ENCODE results near the gene TSPAN9. TPM values are rescaled to one million over a fixed set of nuclear protein-coding genes. Genes with fewer than 3 reads are reported as not detected.

TSPAN9 gene
- total RNA-seq, 1 experiment from 2014 or later = 13.2 TPM

DNA sequence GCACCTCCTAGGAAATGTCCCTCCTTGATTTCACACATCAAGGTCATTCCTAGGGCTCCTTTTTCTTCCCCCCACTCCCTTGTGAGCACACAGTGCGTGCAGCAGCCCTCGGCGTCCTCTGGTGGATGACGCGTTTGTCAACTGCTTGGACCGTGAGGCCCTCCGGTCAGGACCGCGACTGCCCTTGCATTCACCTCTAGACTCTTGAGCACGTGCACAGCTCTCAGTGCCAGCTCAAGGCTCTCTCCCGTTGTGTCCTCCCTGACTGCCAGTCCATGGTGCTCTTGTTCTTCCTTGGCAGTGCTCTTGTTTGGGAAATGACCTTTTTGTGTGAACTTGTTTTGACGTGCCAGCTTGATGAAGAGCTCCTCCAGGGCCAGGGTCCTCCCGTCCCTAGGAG lies 67.9 kb downstream of the TSPAN9 start:
- intact Hi-C loops (cut with micrococcal nuclease) = no loop called here
- POLR2A ChIA-PET = no interaction called here
- H3K9ac ChIP-seq (ENCODE audit: low read length) = no peak overlapping the region

More for the DNA sequence above, 67.9 kb downstream of the TSPAN9 start:
- Histone ChIP-seq H3K9me2 (ENCODE audit: insufficient read depth) (no peaks in the 10 kb centered on the region), H3K4me3 (replicated peaks in 1 of 2; ENCODE audit: low read depth in 1 of 2, low read length in 2 of 2) (no peak overlapping the region), H3K4me1 (ENCODE audit: control insufficient read depth in 1 of 2, insufficient read depth in 2 of 2, low read length in 2 of 2) (no peaks in the 10 kb centered on the region), H3K27me3 (ENCODE audit: insufficient read depth, low read length) (no peaks in the 10 kb centered on the region), H2AFZ (ENCODE audit: low read depth, low read length, poor library complexity, severe bottlenecking) (no peak overlapping the region), H3K79me2 (ENCODE audit: insufficient read depth, low read length) (no peaks in the 10 kb centered on the region), H4K20me1 (ENCODE audit: insufficient read depth) (no peaks in the 10 kb centered on the region), H3K4me2 (ENCODE audit: low read length) (no peak overlapping the region), H3K36me3 (ENCODE audit: control insufficient read depth in 1 of 2, insufficient read depth in 2 of 2, low read length in 2 of 2) (no peaks in the 10 kb centered on the region), H3K9me3 (ENCODE audit: control insufficient read depth in 1 of 2, insufficient read depth in 1 of 2, low read depth in 1 of 2, low read length in 2 of 2) (no peaks in the 10 kb centered on the region), H3K27ac (ENCODE audit: low read depth, low read length) (no peak overlapping the region)
- TF ChIP-seq, protein P1, sequence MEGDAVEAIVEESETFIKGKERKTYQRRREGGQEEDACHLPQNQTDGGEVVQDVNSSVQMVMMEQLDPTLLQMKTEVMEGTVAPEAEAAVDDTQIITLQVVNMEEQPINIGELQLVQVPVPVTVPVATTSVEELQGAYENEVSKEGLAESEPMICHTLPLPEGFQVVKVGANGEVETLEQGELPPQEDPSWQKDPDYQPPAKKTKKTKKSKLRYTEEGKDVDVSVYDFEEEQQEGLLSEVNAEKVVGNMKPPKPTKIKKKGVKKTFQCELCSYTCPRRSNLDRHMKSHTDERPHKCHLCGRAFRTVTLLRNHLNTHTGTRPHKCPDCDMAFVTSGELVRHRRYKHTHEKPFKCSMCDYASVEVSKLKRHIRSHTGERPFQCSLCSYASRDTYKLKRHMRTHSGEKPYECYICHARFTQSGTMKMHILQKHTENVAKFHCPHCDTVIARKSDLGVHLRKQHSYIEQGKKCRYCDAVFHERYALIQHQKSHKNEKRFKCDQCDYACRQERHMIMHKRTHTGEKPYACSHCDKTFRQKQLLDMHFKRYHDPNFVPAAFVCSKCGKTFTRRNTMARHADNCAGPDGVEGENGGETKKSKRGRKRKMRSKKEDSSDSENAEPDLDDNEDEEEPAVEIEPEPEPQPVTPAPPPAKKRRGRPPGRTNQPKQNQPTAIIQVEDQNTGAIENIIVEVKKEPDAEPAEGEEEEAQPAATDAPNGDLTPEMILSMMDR (IDR thresholded peaks at IDR 0.05 in 2 of 3, conservative IDR thresholded peaks at IDR 0.05 in 1 of 3; ENCODE audit: borderline replicate concordance in 1 of 3, insufficient read depth in 1 of 3, low read depth in 2 of 3, low read length in 2 of 3) = no peak
- no peak for TF ChIP-seq JUND (IDR thresholded peaks at IDR 0.05)
- TF ChIP-seq, protein P2, sequence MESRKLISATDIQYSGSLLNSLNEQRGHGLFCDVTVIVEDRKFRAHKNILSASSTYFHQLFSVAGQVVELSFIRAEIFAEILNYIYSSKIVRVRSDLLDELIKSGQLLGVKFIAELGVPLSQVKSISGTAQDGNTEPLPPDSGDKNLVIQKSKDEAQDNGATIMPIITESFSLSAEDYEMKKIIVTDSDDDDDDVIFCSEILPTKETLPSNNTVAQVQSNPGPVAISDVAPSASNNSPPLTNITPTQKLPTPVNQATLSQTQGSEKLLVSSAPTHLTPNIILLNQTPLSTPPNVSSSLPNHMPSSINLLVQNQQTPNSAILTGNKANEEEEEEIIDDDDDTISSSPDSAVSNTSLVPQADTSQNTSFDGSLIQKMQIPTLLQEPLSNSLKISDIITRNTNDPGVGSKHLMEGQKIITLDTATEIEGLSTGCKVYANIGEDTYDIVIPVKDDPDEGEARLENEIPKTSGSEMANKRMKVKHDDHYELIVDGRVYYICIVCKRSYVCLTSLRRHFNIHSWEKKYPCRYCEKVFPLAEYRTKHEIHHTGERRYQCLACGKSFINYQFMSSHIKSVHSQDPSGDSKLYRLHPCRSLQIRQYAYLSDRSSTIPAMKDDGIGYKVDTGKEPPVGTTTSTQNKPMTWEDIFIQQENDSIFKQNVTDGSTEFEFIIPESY (IDR thresholded peaks at IDR 0.05; ENCODE audit: extremely low read depth, insufficient replicate concordance, low read length) = no peak
- no peak for TF ChIP-seq POLR2AphosphoS5 (IDR thresholded peaks at IDR 0.05; ENCODE audit: low read depth, low read length)
- no peak for TF ChIP-seq ZFX (IDR thresholded peaks at IDR 0.05)
- no peak for TF ChIP-seq ZNF274 (IDR thresholded peaks at IDR 0.05; ENCODE audit: low read depth, low read length)
- TF ChIP-seq SRF (IDR thresholded peaks at IDR 0.05; ENCODE audit: low read depth) = no peak
- BruUV-seq (replicated peaks) = no TSS peak
- no peak for DNase-seq (ENCODE audit: low read depth, low spot score)
- CTCF ChIA-PET = interaction anchor here (1.2 to 1.3 kb wide), 2 partner anchors 10 to 130 kb away, joined by 3 read pairs; no protein-coding TSS in a partner anchor
- RAD21 ChIA-PET (ENCODE audit: low non-redundant PET in 1 of 2, low total read pairs in 2 of 2, uncharacterized antibody in 2 of 2, unreplicated experiment in 2 of 2) = no interaction called here
- no peak for ATAC-seq

Measured in HCT116 (cell line).